ENCODE data around the gene PDE8A. TPM values are rescaled to one million over a fixed set of nuclear protein-coding genes. Genes with fewer than 3 reads are reported as not detected.

The PDE8A gene
- total RNA-seq, 2 donors from 2014 or later, result 63.3 to 85.3 TPM

- Histone ChIP-seq H3K9ac (ENCODE audit: low read depth in 2 of 2, low read length in 2 of 2) (no peak overlapping the region), H3K27ac (no peak overlapping the region), H3K27me3 (no peaks in the 10 kb centered on the region), H3K4me3 (no peak overlapping the region), H3K4me1 (peaks cover 1% of the 10 kb centered on the region), H3K9me3 (no peaks in the 10 kb centered on the region), H3K36me3 (no peaks in the 10 kb centered on the region)
- no peak for DNase-seq
- intact Hi-C loops (cut with DNase I), result no loop called here
- TF ChIP-seq, protein P1, sequence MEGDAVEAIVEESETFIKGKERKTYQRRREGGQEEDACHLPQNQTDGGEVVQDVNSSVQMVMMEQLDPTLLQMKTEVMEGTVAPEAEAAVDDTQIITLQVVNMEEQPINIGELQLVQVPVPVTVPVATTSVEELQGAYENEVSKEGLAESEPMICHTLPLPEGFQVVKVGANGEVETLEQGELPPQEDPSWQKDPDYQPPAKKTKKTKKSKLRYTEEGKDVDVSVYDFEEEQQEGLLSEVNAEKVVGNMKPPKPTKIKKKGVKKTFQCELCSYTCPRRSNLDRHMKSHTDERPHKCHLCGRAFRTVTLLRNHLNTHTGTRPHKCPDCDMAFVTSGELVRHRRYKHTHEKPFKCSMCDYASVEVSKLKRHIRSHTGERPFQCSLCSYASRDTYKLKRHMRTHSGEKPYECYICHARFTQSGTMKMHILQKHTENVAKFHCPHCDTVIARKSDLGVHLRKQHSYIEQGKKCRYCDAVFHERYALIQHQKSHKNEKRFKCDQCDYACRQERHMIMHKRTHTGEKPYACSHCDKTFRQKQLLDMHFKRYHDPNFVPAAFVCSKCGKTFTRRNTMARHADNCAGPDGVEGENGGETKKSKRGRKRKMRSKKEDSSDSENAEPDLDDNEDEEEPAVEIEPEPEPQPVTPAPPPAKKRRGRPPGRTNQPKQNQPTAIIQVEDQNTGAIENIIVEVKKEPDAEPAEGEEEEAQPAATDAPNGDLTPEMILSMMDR (IDR thresholded peaks at IDR 0.05), result no peak
Measured at GRCh38 chr15:85016275-85016674, 34.6 kb downstream of the PDE8A start.

GRCh38 chr15:85019815-85020590 lies 38.3 kb downstream of the PDE8A start:
- Histone ChIP-seq H3K9me3 (no peaks in the 10 kb centered on the region), H3K27me3 (no peaks in the 10 kb centered on the region), H3K36me3 (no peaks in the 10 kb centered on the region), H3K9ac (ENCODE audit: low read depth in 2 of 2, low read length in 2 of 2) (no peak overlapping the region), H3K4me1 (peaks cover 5% of the 10 kb centered on the region), H3K4me3 (no peak overlapping the region), H3K27ac (no peak overlapping the region)
- intact Hi-C loops (cut with DNase I), result no loop called here
- TF ChIP-seq, protein P1 (IDR thresholded peaks at IDR 0.05), result no peak
- no peak for DNase-seq

GRCh38 chr15:85021409-85021808 lies 39.8 kb downstream of the PDE8A start:
- Histone ChIP-seq H3K4me3 (no peak overlapping the region), H3K9me3 (no peaks in the 10 kb centered on the region), H3K4me1 (peaks cover 11% of the 10 kb centered on the region), H3K27ac (no peak overlapping the region), H3K27me3 (no peaks in the 10 kb centered on the region), H3K36me3 (no peaks in the 10 kb centered on the region), H3K9ac (ENCODE audit: low read depth in 2 of 2, low read length in 2 of 2) (no peak overlapping the region)
- TF ChIP-seq, protein P1 (IDR thresholded peaks at IDR 0.05), result no peak
- intact Hi-C loops (cut with DNase I), result no loop called here
- DNase-seq, result no peak

DNA sequence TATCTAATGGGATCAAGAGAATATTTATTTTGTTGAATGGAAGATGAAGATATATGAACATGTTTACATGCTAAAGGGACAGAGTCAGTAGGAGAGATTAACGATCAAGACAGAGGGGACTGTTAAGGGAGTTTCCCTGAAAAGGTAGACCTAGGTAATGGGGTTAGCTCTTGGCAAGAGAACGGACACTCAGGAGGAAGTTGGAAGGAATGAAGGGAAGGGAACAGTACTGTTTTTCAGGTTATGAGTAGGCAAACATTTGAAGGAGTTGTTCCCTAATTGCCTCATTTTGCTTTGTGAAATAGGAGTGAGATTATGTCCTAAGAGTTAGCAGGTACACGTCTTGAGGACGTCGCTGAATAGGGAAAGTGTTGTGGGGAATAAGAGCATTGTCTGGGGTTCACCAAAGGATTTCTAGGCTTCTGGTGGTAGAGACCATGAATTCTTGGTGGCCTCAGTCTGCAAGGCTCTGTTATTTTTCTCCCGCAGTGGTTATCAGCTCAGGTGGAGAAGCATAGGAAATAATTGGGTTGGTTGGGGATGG lies 41.3 kb downstream of the PDE8A start:
- TF ChIP-seq, protein P1 (IDR thresholded peaks at IDR 0.05), result no peak
- no peaks in the 10 kb centered on the region for H3K36me3 ChIP-seq
- no peak overlapping the region for H3K9ac ChIP-seq (ENCODE audit: low read depth in 2 of 2, low read length in 2 of 2)
- no peaks in the 10 kb centered on the region for H3K9me3 ChIP-seq
- H3K4me1 ChIP-seq, result peaks cover 20% of the 10 kb centered on the region
- peak overlapping the region; percentile 43 for H3K27ac ChIP-seq
- no peak overlapping the region for H3K4me3 ChIP-seq
- H3K27me3 ChIP-seq, result no peaks in the 10 kb centered on the region
- no peak for DNase-seq
- intact Hi-C loops (cut with DNase I), result no loop called here

DNA sequence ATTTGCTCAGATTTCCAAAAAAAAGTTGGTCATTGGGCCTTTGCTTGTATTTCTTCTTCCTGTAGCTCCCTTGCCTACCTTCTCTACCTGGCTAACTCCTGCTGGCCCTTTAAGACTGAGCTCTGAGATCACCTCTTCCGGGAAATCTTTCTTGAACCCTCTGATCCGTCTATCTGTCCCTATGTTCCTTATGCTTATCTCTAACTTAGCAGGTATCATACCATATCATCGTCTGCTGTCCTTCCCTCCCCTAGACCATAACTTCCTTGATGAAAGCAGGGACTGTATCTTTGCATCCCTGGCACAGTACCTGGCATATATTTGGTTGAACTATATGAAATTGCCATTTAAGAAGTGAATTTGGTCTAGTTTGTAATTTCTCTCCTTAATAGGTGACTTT lies 42.3 kb downstream of the PDE8A start:
- TF ChIP-seq, protein P1 (IDR thresholded peaks at IDR 0.05), result no peak
- no peak overlapping the region for H3K4me3 ChIP-seq
- H3K9ac ChIP-seq (ENCODE audit: low read depth in 2 of 2, low read length in 2 of 2), result no peak overlapping the region
- no peak overlapping the region for H3K27ac ChIP-seq
- peaks cover 21% of the 10 kb centered on the region for H3K4me1 ChIP-seq
- no peaks in the 10 kb centered on the region for H3K27me3 ChIP-seq
- intact Hi-C loops (cut with DNase I), result no loop called here
- DNase-seq, result no peak
- no peaks in the 10 kb centered on the region for H3K9me3 ChIP-seq
- no peaks in the 10 kb centered on the region for H3K36me3 ChIP-seq
